SK-N-SH treated with all-trans-retinoic acid at 6 μM for 48 hours (cell line): Measurements from ENCODE around the gene MAPRE2.

Experiments used
- ATAC-seq: fragments of 200-7000 bp; cut with Tn5 transposase; 3 replicates; pipeline ENCODE4 v1.9.1; 2020; ENCODE audit warnings: mild to moderate bottlenecking, moderate library complexity
- ARNTL ChIP-seq: fragments of 450-650 bp; formaldehyde crosslinking; IDR thresholded peaks from 2 replicates; pipeline ENCODE4 v1.5.0; 2020; ENCODE audit warnings: low read depth, mild to moderate bottlenecking, moderate library complexity, borderline replicate concordance
- BACH2 ChIP-seq: fragments of 250-450 bp; sonication (Bioruptor Pico); IDR thresholded peaks from 2 replicates; pipeline ENCODE4 v1.9.0; 2021; ENCODE audit warnings: mild to moderate bottlenecking, borderline replicate concordance
- CSDC2 ChIP-seq: fragments of 250-450 bp; sonication (Bioruptor Pico); IDR thresholded peaks from 2 replicates; pipeline ENCODE4 v1.5.0; 2020; ENCODE audit warnings: mild to moderate bottlenecking, moderate library complexity
- ESRRG ChIP-seq: fragments of 250-450 bp; sonication (Bioruptor Pico); IDR thresholded peaks from 2 replicates; pipeline ENCODE4 v1.6.1; 2021; ENCODE audit warnings: mild to moderate bottlenecking
- ISL1 ChIP-seq: fragments of 250-450 bp; sonication (Bioruptor Pico); IDR thresholded peaks from 2 replicates; pipeline ENCODE4 v2.1.2; 2022; ENCODE audit warnings: mild to moderate bottlenecking, moderate library complexity
- OSR1 ChIP-seq: fragments of 250-450 bp; sonication (Bioruptor Pico); IDR thresholded peaks from 2 replicates; pipeline ENCODE4 v1.8.0; 2022; ENCODE audit warnings: moderate library complexity, mild to moderate bottlenecking, inconsistent platforms
- PPARA ChIP-seq: fragments of 250-450 bp; sonication (Bioruptor Pico); IDR thresholded peaks from 2 replicates; pipeline ENCODE4 v1.5.0; 2020; ENCODE audit warnings: mild to moderate bottlenecking, borderline replicate concordance
- RARB ChIP-seq: fragments of 250-450 bp; sonication (Bioruptor Pico); IDR thresholded peaks from 2 replicates; pipeline ENCODE4 v1.8.0; 2021; ENCODE audit warnings: mild to moderate bottlenecking, moderate library complexity
- SNAI2 ChIP-seq: fragments of 250-450 bp; sonication (Bioruptor Pico); IDR thresholded peaks from 2 replicates; pipeline ENCODE4 v1.5.0; 2020; ENCODE audit warnings: mild to moderate bottlenecking, moderate library complexity
- TCF4 ChIP-seq: fragments of 250-450 bp; sonication (Bioruptor Pico); IDR thresholded peaks from 2 replicates; pipeline ENCODE4 v1.8.0; 2021; ENCODE audit warnings: mild to moderate bottlenecking, moderate library complexity, borderline replicate concordance
- TOX ChIP-seq: fragments of 250-450 bp; sonication (Bioruptor Pico); IDR thresholded peaks from 2 replicates; pipeline ENCODE4 v1.8.0; 2021; ENCODE audit warnings: mild to moderate bottlenecking, moderate library complexity, borderline replicate concordance
- ZC3H10 ChIP-seq: fragments of 250-450 bp; sonication (Bioruptor Pico); IDR thresholded peaks from 2 replicates; pipeline ENCODE4 v1.5.1; 2021; ENCODE audit warnings: mild to moderate bottlenecking, moderate library complexity
- ZFP3 ChIP-seq: fragments of 250-450 bp; sonication (Bioruptor Pico); IDR thresholded peaks from 2 replicates; pipeline ENCODE4 v1.5.0; 2020; ENCODE audit warnings: mild to moderate bottlenecking, moderate library complexity
- ZFP30 ChIP-seq: fragments of 450-650 bp; formaldehyde crosslinking; IDR thresholded peaks from 2 replicates; pipeline ENCODE4 v1.5.0; 2022; ENCODE audit warnings: mild to moderate bottlenecking, moderate library complexity
- ZNF565 ChIP-seq: fragments of 450-650 bp; formaldehyde crosslinking; conservative IDR thresholded peaks from 2 replicates; pipeline ENCODE4 v1.5.0; 2020; ENCODE audit warnings: low read depth, mild to moderate bottlenecking, moderate library complexity
- ZNF70 ChIP-seq: fragments of 450-650 bp; formaldehyde crosslinking; IDR thresholded peaks from 2 replicates; pipeline ENCODE4 v1.5.0; 2020; ENCODE audit warnings: mild to moderate bottlenecking, moderate library complexity
- TF ChIP-seq, protein P1 (sequence below): fragments of 250-450 bp; sonication (Bioruptor Pico); IDR thresholded peaks from 2 replicates; pipeline ENCODE4 v1.5.1; 2021; ENCODE audit warnings: mild to moderate bottlenecking, moderate library complexity
- TF ChIP-seq, protein P2 (sequence below): fragments of 250-450 bp; sonication (Bioruptor Pico); IDR thresholded peaks from 2 replicates; pipeline ENCODE4 v1.5.0; 2020; ENCODE audit warnings: mild to moderate bottlenecking, moderate library complexity
- TF ChIP-seq, protein P3 (sequence below): fragments of 250-450 bp; sonication (Bioruptor Pico); IDR thresholded peaks from 2 replicates; pipeline ENCODE4 v1.5.1; 2020; ENCODE audit warnings: low read depth, mild to moderate bottlenecking, moderate library complexity

The MAPRE2 gene

DNA sequence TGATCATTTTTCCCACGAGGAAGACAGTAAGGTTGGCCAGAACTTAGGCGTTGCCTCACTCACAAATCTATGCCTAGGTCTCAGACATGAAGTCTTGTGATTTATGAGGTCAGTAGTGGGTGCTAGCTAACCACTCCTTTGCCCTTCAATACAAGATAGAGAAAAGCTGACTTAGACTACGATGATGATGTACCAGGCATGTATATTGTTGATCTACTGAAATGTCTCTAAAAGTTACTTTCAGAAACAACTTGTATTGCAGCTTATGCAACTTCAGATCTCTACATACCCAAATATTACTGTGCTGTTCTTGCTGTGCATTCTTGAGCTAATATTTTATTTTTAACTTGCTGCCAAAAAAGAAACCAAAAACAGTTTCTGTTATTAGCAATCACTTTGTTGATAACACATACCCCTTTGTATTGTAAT is 30.6 kb downstream of the MAPRE2 start:
- no peak for ATAC-seq
- TF ChIP-seq ZC3H10 (CRISPR knock-in tag) (no peak), ZNF70 (no peak), CSDC2 (no peak), ZFP30 (CRISPR knock-in tag) (no peak), ISL1 (CRISPR knock-in tag) (no peak), RARB (CRISPR knock-in tag) (no peak), BACH2 (CRISPR knock-in tag) (no peak), TCF4 (CRISPR knock-in tag) (no peak), ESRRG (CRISPR knock-in tag) (no peak), SNAI2 (CRISPR knock-in tag) (no peak)
- TF ChIP-seq, protein P1, sequence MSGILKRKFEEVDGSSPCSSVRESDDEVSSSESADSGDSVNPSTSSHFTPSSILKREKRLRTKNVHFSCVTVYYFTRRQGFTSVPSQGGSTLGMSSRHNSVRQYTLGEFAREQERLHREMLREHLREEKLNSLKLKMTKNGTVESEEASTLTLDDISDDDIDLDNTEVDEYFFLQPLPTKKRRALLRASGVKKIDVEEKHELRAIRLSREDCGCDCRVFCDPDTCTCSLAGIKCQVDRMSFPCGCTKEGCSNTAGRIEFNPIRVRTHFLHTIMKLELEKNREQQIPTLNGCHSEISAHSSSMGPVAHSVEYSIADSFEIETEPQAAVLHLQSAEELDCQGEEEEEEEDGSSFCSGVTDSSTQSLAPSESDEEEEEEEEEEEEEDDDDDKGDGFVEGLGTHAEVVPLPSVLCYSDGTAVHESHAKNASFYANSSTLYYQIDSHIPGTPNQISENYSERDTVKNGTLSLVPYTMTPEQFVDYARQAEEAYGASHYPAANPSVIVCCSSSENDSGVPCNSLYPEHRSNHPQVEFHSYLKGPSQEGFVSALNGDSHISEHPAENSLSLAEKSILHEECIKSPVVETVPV (CRISPR knock-in tag) = no peak
- TF ChIP-seq, protein P2, sequence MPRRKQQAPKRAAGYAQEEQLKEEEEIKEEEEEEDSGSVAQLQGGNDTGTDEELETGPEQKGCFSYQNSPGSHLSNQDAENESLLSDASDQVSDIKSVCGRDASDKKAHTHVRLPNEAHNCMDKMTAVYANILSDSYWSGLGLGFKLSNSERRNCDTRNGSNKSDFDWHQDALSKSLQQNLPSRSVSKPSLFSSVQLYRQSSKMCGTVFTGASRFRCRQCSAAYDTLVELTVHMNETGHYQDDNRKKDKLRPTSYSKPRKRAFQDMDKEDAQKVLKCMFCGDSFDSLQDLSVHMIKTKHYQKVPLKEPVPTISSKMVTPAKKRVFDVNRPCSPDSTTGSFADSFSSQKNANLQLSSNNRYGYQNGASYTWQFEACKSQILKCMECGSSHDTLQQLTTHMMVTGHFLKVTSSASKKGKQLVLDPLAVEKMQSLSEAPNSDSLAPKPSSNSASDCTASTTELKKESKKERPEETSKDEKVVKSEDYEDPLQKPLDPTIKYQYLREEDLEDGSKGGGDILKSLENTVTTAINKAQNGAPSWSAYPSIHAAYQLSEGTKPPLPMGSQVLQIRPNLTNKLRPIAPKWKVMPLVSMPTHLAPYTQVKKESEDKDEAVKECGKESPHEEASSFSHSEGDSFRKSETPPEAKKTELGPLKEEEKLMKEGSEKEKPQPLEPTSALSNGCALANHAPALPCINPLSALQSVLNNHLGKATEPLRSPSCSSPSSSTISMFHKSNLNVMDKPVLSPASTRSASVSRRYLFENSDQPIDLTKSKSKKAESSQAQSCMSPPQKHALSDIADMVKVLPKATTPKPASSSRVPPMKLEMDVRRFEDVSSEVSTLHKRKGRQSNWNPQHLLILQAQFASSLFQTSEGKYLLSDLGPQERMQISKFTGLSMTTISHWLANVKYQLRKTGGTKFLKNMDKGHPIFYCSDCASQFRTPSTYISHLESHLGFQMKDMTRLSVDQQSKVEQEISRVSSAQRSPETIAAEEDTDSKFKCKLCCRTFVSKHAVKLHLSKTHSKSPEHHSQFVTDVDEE (CRISPR knock-in tag) = no peak
- TF ChIP-seq, protein P3, sequence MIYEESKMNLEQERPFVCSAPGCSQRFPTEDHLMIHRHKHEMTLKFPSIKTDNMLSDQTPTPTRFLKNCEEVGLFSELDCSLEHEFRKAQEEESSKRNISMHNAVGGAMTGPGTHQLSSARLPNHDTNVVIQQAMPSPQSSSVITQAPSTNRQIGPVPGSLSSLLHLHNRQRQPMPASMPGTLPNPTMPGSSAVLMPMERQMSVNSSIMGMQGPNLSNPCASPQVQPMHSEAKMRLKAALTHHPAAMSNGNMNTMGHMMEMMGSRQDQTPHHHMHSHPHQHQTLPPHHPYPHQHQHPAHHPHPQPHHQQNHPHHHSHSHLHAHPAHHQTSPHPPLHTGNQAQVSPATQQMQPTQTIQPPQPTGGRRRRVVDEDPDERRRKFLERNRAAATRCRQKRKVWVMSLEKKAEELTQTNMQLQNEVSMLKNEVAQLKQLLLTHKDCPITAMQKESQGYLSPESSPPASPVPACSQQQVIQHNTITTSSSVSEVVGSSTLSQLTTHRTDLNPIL (CRISPR knock-in tag) = no peak

DNA sequence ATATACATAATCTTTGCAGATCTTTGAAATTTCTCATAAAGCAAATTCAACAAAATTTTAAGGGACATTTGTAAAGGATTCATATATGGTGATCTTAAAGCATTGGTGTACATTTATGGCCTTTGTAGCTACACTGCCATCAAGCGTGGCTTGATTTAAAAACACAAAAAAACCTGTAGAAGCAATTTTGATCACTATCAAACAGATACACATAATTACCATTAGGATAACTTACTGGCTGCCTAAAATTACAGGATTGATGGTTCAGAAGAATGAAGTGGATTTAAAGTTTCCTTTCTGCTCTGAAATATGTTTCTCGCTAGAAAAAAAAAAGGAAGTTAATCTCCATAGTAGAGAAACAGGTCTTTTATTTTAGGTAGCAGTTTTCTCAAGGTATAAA is 31.4 kb downstream of the MAPRE2 start:
- ATAC-seq = no peak; the same call in 2 of the 3 replicates

DNA sequence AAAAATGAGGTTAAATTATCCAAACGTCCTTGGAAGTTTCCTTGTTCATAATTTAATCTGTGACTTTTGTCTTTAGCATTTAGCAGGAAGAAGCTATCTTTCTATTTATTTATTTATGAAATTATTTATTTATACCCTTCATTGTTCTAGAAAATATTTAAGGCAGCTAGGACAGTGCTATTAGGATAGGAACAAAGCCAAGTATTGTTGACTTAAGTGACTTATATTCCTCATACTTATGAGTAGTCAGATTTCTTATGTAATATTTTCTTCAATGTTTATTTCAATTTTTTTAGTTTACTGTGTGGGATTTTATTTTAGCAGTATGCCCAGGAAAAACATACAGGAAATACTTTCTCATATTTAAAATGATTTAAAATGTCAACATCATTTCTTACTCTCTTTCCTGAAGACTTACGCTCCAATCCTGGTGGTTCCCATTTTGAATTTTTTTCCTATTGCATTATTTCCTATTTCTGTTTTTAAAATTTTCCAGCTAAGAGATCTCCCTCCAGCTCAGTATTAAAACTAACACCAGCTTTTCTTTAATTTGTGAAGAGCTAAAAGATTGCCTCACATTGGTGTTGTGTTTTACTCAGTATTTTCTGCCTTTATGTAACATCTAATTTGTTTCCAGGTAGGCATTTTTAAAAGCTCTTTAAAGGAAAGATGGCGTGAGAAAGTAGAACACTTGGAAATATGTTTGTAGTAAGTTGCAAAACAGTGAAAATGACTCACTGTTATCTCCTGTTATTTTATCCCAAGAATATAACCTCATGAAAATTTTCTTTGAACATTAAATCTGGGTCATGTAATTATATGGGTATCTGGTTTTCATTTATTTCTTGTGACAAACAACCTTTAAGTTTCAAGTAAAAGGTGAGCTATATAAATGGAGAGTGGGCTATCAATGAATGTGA is 32.2 kb downstream of the MAPRE2 start:
- TF ChIP-seq BACH2 (CRISPR knock-in tag) (no peak), ISL1 (CRISPR knock-in tag) (peak; percentile 48; the same call in 1 of the 2 replicates)
- ATAC-seq = no peak

More for the DNA sequence above, 31.4 kb downstream of the MAPRE2 start:
- TF ChIP-seq, protein P2 (CRISPR knock-in tag) = peak; percentile 85
- TF ChIP-seq, protein P1 (CRISPR knock-in tag) = no peak
- TF ChIP-seq TCF4 (CRISPR knock-in tag) = peak; percentile 76
- TF ChIP-seq ISL1 (CRISPR knock-in tag) = peak; percentile 58
- TF ChIP-seq PPARA = no peak

DNA sequence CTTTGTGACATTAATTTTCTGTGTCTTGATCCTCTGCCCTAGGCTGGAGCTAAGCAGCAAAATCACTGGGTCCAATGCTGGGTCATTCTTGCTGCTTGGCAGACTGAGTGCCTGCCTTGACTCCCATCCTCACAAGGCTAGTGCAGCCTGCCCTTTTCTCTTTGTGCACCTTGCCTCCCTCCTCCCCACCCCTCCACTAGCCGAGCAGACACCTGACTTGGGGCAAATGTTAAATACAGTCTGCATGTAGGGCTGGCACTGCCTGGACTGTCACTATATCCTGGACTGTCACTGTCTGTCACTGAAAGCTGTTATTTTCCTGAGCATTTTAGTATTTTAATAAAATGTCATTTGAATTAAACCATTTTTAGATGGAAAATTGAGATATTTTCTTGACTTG is 33.4 kb downstream of the MAPRE2 start:
- no peak for ATAC-seq
- no peak for TF ChIP-seq ZNF70
- TF ChIP-seq ARNTL (CRISPR knock-in tag) = no peak
- TF ChIP-seq ZFP30 (CRISPR knock-in tag) = no peak
- no peak for TF ChIP-seq ZNF565
- TF ChIP-seq ZC3H10 (CRISPR knock-in tag) = no peak
- no peak for TF ChIP-seq TOX
- TF ChIP-seq, protein P2 (CRISPR knock-in tag) = no peak
- no peak for TF ChIP-seq OSR1 (CRISPR knock-in tag)
- TF ChIP-seq, protein P3 (CRISPR knock-in tag) = no peak
- no peak for TF ChIP-seq ZFP3
